NCI-H2227 (cell line): ENCODE measurements around the gene PZP.

Experiments used
- DNase-seq: peaks from one replicate; lab custom pipeline; 2025; ENCODE audit not compliant: unreplicated experiment; lab: John Stamatoyannopoulos, UW

The PZP gene

GRCh38 chr12:9104767-9105423 lies 103.3 kb downstream of the PZP start:
- no peak for DNase-seq

GRCh38 chr12:9104087-9104486 lies 104.1 kb downstream of the PZP start:
- no peak for DNase-seq

- no peak for DNase-seq
Measured at GRCh38 chr12:9103050-9103849, 104.9 kb downstream of the PZP start.

DNA sequence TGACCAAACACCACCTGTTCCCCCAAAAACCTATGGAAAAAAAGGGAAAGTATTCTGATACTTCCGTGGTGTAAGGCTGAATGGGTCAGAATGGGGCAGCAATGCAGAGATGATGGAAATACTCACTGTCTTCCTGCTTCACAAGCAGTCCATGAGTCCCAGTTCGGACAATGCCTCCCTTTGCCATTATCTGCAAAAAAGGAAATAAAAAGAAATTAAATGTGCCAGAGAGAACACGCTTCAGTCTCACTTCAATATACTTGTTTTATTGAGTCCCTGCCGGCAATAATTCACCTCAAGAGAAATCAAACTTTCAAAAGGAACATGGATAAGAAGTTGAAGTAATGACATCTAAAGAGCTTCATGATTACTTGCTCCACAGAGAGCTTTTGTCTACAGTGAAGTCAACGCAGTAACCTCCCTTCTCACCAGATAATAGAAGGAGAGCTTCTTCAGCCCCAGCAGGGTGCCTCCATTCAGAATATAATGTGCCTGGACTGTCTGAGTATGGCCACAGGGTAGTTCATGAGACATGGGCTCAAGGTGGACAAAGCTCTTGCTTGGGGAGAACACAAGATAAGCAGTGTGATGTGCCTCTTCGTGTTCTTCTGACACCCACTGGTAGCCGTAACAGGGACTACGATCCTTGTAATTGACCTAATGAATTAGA lies 107.0 kb downstream of the PZP start:
- no peak for DNase-seq

DNA sequence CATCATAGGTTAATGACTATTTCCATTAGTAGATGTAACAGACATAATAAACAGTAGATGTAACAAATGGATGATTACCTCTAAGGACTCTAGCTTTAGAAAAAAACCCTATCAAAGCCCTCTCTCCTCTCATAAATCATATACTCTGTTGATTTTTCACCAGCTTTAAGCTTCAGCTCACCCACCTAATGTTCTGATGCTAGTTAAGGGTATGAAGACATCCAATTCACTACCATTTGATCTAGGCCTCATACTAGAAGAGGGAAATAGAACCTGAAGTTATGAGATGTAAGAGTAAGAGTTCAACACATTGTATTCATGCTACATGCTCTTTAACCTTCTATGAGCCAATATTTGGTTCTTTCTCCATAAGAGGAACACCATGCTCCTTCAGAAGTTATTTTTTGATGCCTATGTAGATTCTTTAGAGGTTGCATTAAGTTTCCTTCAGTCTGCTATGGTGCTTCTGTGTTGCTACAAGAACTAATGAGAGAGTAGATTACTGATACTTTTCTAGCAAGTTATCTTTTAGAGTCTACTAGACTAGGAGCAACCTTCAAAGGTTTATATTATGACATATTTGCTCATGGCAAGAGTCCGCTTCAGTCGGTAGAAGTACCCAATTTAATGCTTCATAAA lies 108.5 kb downstream of the PZP start:
- DNase-seq, result no peak
